PFSK-1 (cell line): ENCODE results near the gene ACLY.

ENCODE experiments used
- POLR2AphosphoS5 ChIP-seq: IDR thresholded peaks from 2 replicates; pipeline ENCODE4 v1.6.1; 2012; ENCODE audit warnings: low read depth, mild to moderate bottlenecking, control low read depth, low read length, moderate library complexity
- TAF1 ChIP-seq: IDR thresholded peaks from 2 replicates; pipeline ENCODE4 v1.6.1; 2012; ENCODE audit warnings: low read length, control low read depth, borderline replicate concordance; ENCODE audit not compliant: insufficient read depth

GRCh38 chr17:41849251-41849990 lies 69.3 kb downstream of the ACLY start:
- TF ChIP-seq POLR2AphosphoS5 (no peak), TAF1 (no peak)
